Measurements from ENCODE around the gene PFKFB3.

GRCh38 chr10:6298428-6298827 lies 95.7 kb downstream of the PFKFB3 start:
- no peak for TF ChIP-seq POLR2A (IDR thresholded peaks at IDR 0.05; ENCODE audit: low read depth, low read length)
- TF ChIP-seq, protein P1, sequence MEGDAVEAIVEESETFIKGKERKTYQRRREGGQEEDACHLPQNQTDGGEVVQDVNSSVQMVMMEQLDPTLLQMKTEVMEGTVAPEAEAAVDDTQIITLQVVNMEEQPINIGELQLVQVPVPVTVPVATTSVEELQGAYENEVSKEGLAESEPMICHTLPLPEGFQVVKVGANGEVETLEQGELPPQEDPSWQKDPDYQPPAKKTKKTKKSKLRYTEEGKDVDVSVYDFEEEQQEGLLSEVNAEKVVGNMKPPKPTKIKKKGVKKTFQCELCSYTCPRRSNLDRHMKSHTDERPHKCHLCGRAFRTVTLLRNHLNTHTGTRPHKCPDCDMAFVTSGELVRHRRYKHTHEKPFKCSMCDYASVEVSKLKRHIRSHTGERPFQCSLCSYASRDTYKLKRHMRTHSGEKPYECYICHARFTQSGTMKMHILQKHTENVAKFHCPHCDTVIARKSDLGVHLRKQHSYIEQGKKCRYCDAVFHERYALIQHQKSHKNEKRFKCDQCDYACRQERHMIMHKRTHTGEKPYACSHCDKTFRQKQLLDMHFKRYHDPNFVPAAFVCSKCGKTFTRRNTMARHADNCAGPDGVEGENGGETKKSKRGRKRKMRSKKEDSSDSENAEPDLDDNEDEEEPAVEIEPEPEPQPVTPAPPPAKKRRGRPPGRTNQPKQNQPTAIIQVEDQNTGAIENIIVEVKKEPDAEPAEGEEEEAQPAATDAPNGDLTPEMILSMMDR (conservative IDR thresholded peaks at IDR 0.05; ENCODE audit: low read depth, low read length), result no peak
- TF ChIP-seq NFE2L2 (IDR thresholded peaks at IDR 0.05; ENCODE audit: low read depth, low read length), result no peak
- TF ChIP-seq RFX5 (IDR thresholded peaks at IDR 0.05; ENCODE audit: low read depth, low read length), result no peak
- no peak for TF ChIP-seq CHD1 (IDR thresholded peaks at IDR 0.05; ENCODE audit: low read depth, low read length)
